ENCODE measurements around the gene ZFYVE28. TPM values are rescaled to one million over a fixed set of nuclear protein-coding genes. Genes with fewer than 3 reads are reported as not detected.

ZFYVE28 gene
- total RNA-seq, 1 experiment from 2014 or later: 19.2 TPM

DNA sequence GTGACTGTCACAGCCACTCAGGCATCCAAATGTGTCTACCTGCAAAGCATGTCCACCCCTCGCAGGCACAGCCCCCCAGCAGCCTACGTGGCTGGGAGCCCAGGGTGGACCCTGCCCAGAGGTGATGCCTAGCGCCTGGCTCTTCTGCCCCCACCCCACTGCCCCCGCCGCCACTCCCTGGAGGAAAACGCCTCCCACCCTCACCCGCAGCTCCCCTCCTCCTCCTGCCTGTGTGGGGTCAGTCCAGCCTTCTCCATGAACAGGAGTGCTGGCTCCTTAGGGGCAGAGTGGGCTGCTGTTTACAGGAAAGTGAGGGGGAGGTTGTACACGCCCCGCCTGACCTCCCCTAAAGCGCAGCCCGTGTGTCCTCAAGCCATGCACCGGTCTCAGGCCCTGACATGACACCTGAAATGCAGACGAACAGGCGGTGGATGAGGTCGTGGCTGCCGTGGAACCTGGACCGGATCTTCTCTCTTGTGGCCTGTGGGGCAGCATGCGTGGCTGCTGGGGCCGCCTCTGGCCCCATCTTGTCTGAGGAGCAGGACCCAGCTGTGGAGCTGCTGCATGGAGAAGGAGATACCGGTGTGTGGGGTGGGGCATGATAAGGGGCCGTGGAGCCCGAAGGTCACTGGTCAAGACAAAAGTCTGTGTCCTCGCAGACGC is 144.7 kb downstream of the ZFYVE28 start:
- CTCF ChIA-PET: no interaction called here
- intact Hi-C loops (cut with micrococcal nuclease): no loop called here
- H3K27me3 ChIP-seq (ENCODE audit: insufficient read depth, low read length): no peaks in the 10 kb centered on the region

More for the DNA sequence above, 144.7 kb downstream of the ZFYVE28 start:
- no peak overlapping the region for H2AFZ ChIP-seq (ENCODE audit: low read depth, low read length, poor library complexity, severe bottlenecking)
- no peaks in the 10 kb centered on the region for H3K79me2 ChIP-seq (ENCODE audit: insufficient read depth, low read length)
- no peak overlapping the region for H3K27ac ChIP-seq (ENCODE audit: low read depth, low read length)
- no peak overlapping the region for H3K4me2 ChIP-seq (ENCODE audit: low read length)
- H3K4me1 ChIP-seq (ENCODE audit: control insufficient read depth in 1 of 2, insufficient read depth in 2 of 2, low read length in 2 of 2): no peaks in the 10 kb centered on the region
- TF ChIP-seq CBX3 (IDR thresholded peaks at IDR 0.05; ENCODE audit: low read depth) (no peak), CEBPB (IDR thresholded peaks at IDR 0.05; ENCODE audit: low read depth) (no peak), SIN3A (IDR thresholded peaks at IDR 0.05; ENCODE audit: low read depth) (no peak), EGR1 (IDR thresholded peaks at IDR 0.05; ENCODE audit: low read depth) (no peak), EZH2 (IDR thresholded peaks at IDR 0.05) (no peak), POLR2A (IDR thresholded peaks at IDR 0.05; ENCODE audit: borderline replicate concordance, extremely low read depth, insufficient read depth, insufficient read length) (no peak), ELF1 (IDR thresholded peaks at IDR 0.05; ENCODE audit: borderline replicate concordance, low read depth) (no peak), YY1 (IDR thresholded peaks at IDR 0.05; ENCODE audit: extremely low read depth, insufficient replicate concordance, low read depth, low read length) (no peak), POLR2AphosphoS5 (IDR thresholded peaks at IDR 0.05; ENCODE audit: low read depth, low read length) (no peak), ZNF274 (IDR thresholded peaks at IDR 0.05; ENCODE audit: low read depth, low read length) (no peak), TCF7L2 (IDR thresholded peaks at IDR 0.05; ENCODE audit: borderline replicate concordance, extremely low read depth, insufficient read depth, insufficient read length) (no peak), RAD21 (IDR thresholded peaks at IDR 0.05; ENCODE audit: low read depth) (no peak), SRF (IDR thresholded peaks at IDR 0.05; ENCODE audit: low read depth) (no peak), EZH2phosphoT487 (IDR thresholded peaks at IDR 0.05; ENCODE audit: borderline replicate concordance) (no peak)
- TF ChIP-seq, protein P1, sequence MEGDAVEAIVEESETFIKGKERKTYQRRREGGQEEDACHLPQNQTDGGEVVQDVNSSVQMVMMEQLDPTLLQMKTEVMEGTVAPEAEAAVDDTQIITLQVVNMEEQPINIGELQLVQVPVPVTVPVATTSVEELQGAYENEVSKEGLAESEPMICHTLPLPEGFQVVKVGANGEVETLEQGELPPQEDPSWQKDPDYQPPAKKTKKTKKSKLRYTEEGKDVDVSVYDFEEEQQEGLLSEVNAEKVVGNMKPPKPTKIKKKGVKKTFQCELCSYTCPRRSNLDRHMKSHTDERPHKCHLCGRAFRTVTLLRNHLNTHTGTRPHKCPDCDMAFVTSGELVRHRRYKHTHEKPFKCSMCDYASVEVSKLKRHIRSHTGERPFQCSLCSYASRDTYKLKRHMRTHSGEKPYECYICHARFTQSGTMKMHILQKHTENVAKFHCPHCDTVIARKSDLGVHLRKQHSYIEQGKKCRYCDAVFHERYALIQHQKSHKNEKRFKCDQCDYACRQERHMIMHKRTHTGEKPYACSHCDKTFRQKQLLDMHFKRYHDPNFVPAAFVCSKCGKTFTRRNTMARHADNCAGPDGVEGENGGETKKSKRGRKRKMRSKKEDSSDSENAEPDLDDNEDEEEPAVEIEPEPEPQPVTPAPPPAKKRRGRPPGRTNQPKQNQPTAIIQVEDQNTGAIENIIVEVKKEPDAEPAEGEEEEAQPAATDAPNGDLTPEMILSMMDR (IDR thresholded peaks at IDR 0.05 in 2 of 3, conservative IDR thresholded peaks at IDR 0.05 in 1 of 3; ENCODE audit: borderline replicate concordance in 1 of 3, insufficient read depth in 1 of 3, low read depth in 2 of 3, low read length in 2 of 3): no peak
- TF ChIP-seq, protein P2, sequence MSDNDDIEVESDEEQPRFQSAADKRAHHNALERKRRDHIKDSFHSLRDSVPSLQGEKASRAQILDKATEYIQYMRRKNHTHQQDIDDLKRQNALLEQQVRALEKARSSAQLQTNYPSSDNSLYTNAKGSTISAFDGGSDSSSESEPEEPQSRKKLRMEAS (IDR thresholded peaks at IDR 0.05): no peak
- TF ChIP-seq, protein P3, sequence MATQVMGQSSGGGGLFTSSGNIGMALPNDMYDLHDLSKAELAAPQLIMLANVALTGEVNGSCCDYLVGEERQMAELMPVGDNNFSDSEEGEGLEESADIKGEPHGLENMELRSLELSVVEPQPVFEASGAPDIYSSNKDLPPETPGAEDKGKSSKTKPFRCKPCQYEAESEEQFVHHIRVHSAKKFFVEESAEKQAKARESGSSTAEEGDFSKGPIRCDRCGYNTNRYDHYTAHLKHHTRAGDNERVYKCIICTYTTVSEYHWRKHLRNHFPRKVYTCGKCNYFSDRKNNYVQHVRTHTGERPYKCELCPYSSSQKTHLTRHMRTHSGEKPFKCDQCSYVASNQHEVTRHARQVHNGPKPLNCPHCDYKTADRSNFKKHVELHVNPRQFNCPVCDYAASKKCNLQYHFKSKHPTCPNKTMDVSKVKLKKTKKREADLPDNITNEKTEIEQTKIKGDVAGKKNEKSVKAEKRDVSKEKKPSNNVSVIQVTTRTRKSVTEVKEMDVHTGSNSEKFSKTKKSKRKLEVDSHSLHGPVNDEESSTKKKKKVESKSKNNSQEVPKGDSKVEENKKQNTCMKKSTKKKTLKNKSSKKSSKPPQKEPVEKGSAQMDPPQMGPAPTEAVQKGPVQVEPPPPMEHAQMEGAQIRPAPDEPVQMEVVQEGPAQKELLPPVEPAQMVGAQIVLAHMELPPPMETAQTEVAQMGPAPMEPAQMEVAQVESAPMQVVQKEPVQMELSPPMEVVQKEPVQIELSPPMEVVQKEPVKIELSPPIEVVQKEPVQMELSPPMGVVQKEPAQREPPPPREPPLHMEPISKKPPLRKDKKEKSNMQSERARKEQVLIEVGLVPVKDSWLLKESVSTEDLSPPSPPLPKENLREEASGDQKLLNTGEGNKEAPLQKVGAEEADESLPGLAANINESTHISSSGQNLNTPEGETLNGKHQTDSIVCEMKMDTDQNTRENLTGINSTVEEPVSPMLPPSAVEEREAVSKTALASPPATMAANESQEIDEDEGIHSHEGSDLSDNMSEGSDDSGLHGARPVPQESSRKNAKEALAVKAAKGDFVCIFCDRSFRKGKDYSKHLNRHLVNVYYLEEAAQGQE (IDR thresholded peaks at IDR 0.05; ENCODE audit: low read depth): no peak
- TF ChIP-seq, protein P4, sequence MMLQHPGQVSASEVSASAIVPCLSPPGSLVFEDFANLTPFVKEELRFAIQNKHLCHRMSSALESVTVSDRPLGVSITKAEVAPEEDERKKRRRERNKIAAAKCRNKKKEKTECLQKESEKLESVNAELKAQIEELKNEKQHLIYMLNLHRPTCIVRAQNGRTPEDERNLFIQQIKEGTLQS (IDR thresholded peaks at IDR 0.05): no peak
- no peak for DNase-seq (ENCODE audit: low read depth, low spot score)
- H3K9me2 ChIP-seq (ENCODE audit: insufficient read depth): no peaks in the 10 kb centered on the region
- no peak overlapping the region for H3K9ac ChIP-seq (ENCODE audit: low read length)
- H4K20me1 ChIP-seq (ENCODE audit: insufficient read depth): no peaks in the 10 kb centered on the region
- POLR2A ChIA-PET: no interaction called here
- no TSS peak for BruUV-seq (replicated peaks)
- no peak for ATAC-seq
- no peaks in the 10 kb centered on the region for H3K36me3 ChIP-seq (ENCODE audit: control insufficient read depth in 1 of 2, insufficient read depth in 2 of 2, low read length in 2 of 2)
- H3K9me3 ChIP-seq (ENCODE audit: control insufficient read depth in 1 of 2, insufficient read depth in 1 of 2, low read depth in 1 of 2, low read length in 2 of 2): no peaks in the 10 kb centered on the region
- RAD21 ChIA-PET (ENCODE audit: low non-redundant PET in 1 of 2, low total read pairs in 2 of 2, uncharacterized antibody in 2 of 2, unreplicated experiment in 2 of 2): no interaction called here
- H3K4me3 ChIP-seq (replicated peaks in 1 of 2; ENCODE audit: low read depth in 1 of 2, low read length in 2 of 2): no peak overlapping the region

Measured in HCT116 (cell line).